HG03342 (cell line): ENCODE measurements around the gene PEMT.

Experiments used
- ATAC-seq: cut with Tn5 transposase; IDR thresholded peaks from one replicate; pipeline ENCODE4 v1.9.1; 2021; ENCODE audit warnings: mild to moderate bottlenecking, moderate library complexity; ENCODE audit not compliant: unreplicated experiment

PEMT gene

GRCh38 chr17:17570798-17571716, 20.5 kb downstream of the PEMT start:
- no peak for ATAC-seq

- no peak for ATAC-seq
Observed at GRCh38 chr17:17570140-17570797, 21.2 kb downstream of the PEMT start.

GRCh38 chr17:17569691-17570090, 21.8 kb downstream of the PEMT start:
- ATAC-seq: no peak

- ATAC-seq: no peak
Observed at GRCh38 chr17:17568772-17569195, 22.7 kb downstream of the PEMT start.

- ATAC-seq: no peak
Observed at GRCh38 chr17:17567631-17568030, 23.9 kb downstream of the PEMT start.

- ATAC-seq: no peak
Observed at GRCh38 chr17:17566896-17567513, 24.5 kb downstream of the PEMT start.

GRCh38 chr17:17565471-17566339, 25.8 kb downstream of the PEMT start:
- no peak for ATAC-seq

- no peak for ATAC-seq
Observed at GRCh38 chr17:17564896-17565295, 26.6 kb downstream of the PEMT start.

- no peak for ATAC-seq
Observed at GRCh38 chr17:17564323-17564722, 27.2 kb downstream of the PEMT start.

GRCh38 chr17:17563530-17563929, 28.0 kb downstream of the PEMT start:
- ATAC-seq: no peak

GRCh38 chr17:17562146-17562511, 29.4 kb downstream of the PEMT start:
- no peak for ATAC-seq

- no peak for ATAC-seq
Observed at GRCh38 chr17:17561408-17562145, 29.9 kb downstream of the PEMT start.

GRCh38 chr17:17560975-17561374, 30.5 kb downstream of the PEMT start:
- no peak for ATAC-seq

GRCh38 chr17:17560167-17560566, 31.3 kb downstream of the PEMT start:
- ATAC-seq: no peak

- ATAC-seq: no peak
Observed at GRCh38 chr17:17559164-17559563, 32.3 kb downstream of the PEMT start.

- no peak for ATAC-seq
Observed at GRCh38 chr17:17558431-17558830, 33.1 kb downstream of the PEMT start.

GRCh38 chr17:17557796-17558195, 33.7 kb downstream of the PEMT start:
- no peak for ATAC-seq

- ATAC-seq: no peak
Observed at GRCh38 chr17:17556671-17557070, 34.8 kb downstream of the PEMT start.

- no peak for ATAC-seq
Observed at GRCh38 chr17:17555906-17556305, 35.6 kb downstream of the PEMT start.

GRCh38 chr17:17555151-17555550, 36.4 kb downstream of the PEMT start:
- no peak for ATAC-seq
